Erythroblast (primary cell): ENCODE results near the gene NBPF6.

Source experiments
- GATA1 ChIP-seq: IDR thresholded peaks from 2 replicates; pipeline ENCODE4 v1.6.1; 2011; ENCODE audit warnings: low read depth, mild to moderate bottlenecking, control low read depth, low read length, moderate library complexity
- POLR2A ChIP-seq: IDR thresholded peaks from 2 replicates; pipeline ENCODE4 v1.6.1; 2011; ENCODE audit warnings: mild to moderate bottlenecking, low read length

DNA sequence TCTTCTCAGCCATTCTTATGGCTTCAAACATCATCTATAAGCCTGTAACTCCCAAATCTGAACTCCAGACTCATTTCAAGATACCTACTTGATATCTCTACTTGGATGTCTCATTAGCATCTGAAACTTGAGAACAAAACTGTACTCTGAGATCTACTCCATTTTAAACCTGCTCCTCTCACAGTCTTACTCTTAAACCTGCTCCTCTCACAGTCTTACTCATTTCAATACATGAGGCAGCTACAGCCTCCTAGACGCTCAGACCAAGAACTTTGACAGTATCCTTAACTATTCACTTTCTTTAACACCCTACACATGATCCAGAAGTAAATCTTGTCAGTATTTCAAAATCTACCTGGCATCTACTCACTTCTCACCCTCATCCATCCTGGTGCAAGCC lies 54.3 kb downstream of the NBPF6 start:
- TF ChIP-seq POLR2A (no peak), GATA1 (no peak)
